PFSK-1 (cell line): Measurements from ENCODE around the gene MFN2.

Experiments
- FOXP2 ChIP-seq: optimal IDR thresholded peaks from 2 replicates; pipeline ENCODE3; 2011; ENCODE audit warnings: borderline replicate concordance, control low read depth, inconsistent platforms; ENCODE audit not compliant: insufficient read depth; ENCODE audit errors: extremely low read length, extremely low read depth
- POLR2AphosphoS5 ChIP-seq: IDR thresholded peaks from 2 replicates; pipeline ENCODE4 v1.6.1; 2012; ENCODE audit warnings: low read depth, mild to moderate bottlenecking, control low read depth, low read length, moderate library complexity
- REST ChIP-seq, 2 experiments: IDR thresholded peaks; 2 replicates each; pipeline versions ENCODE4 v1.6.1 to v1.8.0; 2011 to 2012; ENCODE audit warnings: low read depth in 2 of 2, low read length in 2 of 2, control low read depth in 1 of 2, inconsistent platforms in 1 of 2, mild to moderate bottlenecking in 1 of 2, moderate library complexity in 1 of 2; ENCODE audit not compliant: insufficient read depth in 1 of 2
- SIN3A ChIP-seq: IDR thresholded peaks from 2 replicates; pipeline ENCODE4 v1.6.1; 2012; ENCODE audit warnings: mild to moderate bottlenecking, low read length, moderate library complexity, borderline replicate concordance; ENCODE audit not compliant: insufficient read depth
- TAF1 ChIP-seq: IDR thresholded peaks from 2 replicates; pipeline ENCODE4 v1.6.1; 2012; ENCODE audit warnings: low read length, control low read depth, borderline replicate concordance; ENCODE audit not compliant: insufficient read depth

MFN2 gene

GRCh38 chr1:12012560-12013316 is 32.5 kb downstream of the MFN2 start:
- TF ChIP-seq REST (IDR thresholded peaks at IDR 0.05; ENCODE audit: insufficient read depth in 1 of 2, low read depth in 2 of 2, low read length in 2 of 2): no peak
- TF ChIP-seq POLR2AphosphoS5: no peak
- TF ChIP-seq SIN3A: no peak
- TF ChIP-seq TAF1: no peak
- no peak for TF ChIP-seq FOXP2

GRCh38 chr1:12014141-12014991 is 34.1 kb downstream of the MFN2 start:
- no peak for TF ChIP-seq REST (IDR thresholded peaks at IDR 0.05; ENCODE audit: insufficient read depth in 1 of 2, low read depth in 2 of 2, low read length in 2 of 2)
- no peak for TF ChIP-seq TAF1
- no peak for TF ChIP-seq FOXP2
- no peak for TF ChIP-seq SIN3A
- TF ChIP-seq POLR2AphosphoS5: no peak

GRCh38 chr1:12015001-12015491 is 34.8 kb downstream of the MFN2 start:
- TF ChIP-seq SIN3A (no peak), FOXP2 (no peak)

- TF ChIP-seq TAF1: no peak
- TF ChIP-seq SIN3A: no peak
- TF ChIP-seq REST (IDR thresholded peaks at IDR 0.05; ENCODE audit: insufficient read depth in 1 of 2, low read depth in 2 of 2, low read length in 2 of 2): no peak
- no peak for TF ChIP-seq FOXP2
- no peak for TF ChIP-seq POLR2AphosphoS5
These were observed 35.3 kb downstream of the MFN2 start for GRCh38 chr1:12015499-12015898.

GRCh38 chr1:12016182-12016581 is 35.9 kb downstream of the MFN2 start:
- TF ChIP-seq FOXP2: no peak
- no peak for TF ChIP-seq POLR2AphosphoS5
- no peak for TF ChIP-seq TAF1
- no peak for TF ChIP-seq SIN3A
- no peak for TF ChIP-seq REST (IDR thresholded peaks at IDR 0.05; ENCODE audit: insufficient read depth in 1 of 2, low read depth in 2 of 2, low read length in 2 of 2)
